ENCODE measurements around the gene BBIP1. TPM values are rescaled to one million over a fixed set of nuclear protein-coding genes. Genes with fewer than 3 reads are reported as not detected.

Gene BBIP1
- 10 to 100 TPM; 17.7 to 19.1 TPM for total RNA-seq

- DNase-seq, result no peak
- Histone ChIP-seq H3K4me1 (no peaks in the 10 kb centered on the region), H3K27me3 (no peaks in the 10 kb centered on the region), H3K9ac (ENCODE audit: low read depth in 2 of 2, low read length in 2 of 2) (peak within 1 kb of the TSS; percentile 85 to 98), H3K36me3 (no peaks in the 10 kb centered on the region), H3K4me3 (peak within 1 kb of the TSS; percentile 61), H3K27ac (peak within 1 kb of the TSS; percentile 92), H3K9me3 (no peaks in the 10 kb centered on the region)
- intact Hi-C loops (cut with DNase I), result no loop called here
- TF ChIP-seq CTCF (IDR thresholded peaks at IDR 0.05), result no peak
Measured at GRCh38 chr10:110918643-110919348, at the start of gene BBIP1. BBIP1 (minus strand) TSS chr10:110919180; CDS start chr10:110918157, 1,023 bp downstream.

GRCh38 chr10:110967645-110968044 is 48.7 kb upstream of the BBIP1 start:
- Histone ChIP-seq H3K4me1 (no peaks in the 10 kb centered on the region), H3K36me3 (no peaks in the 10 kb centered on the region), H3K27ac (no peak overlapping the region), H3K9me3 (no peaks in the 10 kb centered on the region), H3K27me3 (no peaks in the 10 kb centered on the region), H3K9ac (ENCODE audit: low read depth in 2 of 2, low read length in 2 of 2) (no peak overlapping the region), H3K4me3 (no peak overlapping the region)
- TF ChIP-seq CTCF (IDR thresholded peaks at IDR 0.05), result no peak
- intact Hi-C loops (cut with DNase I), result no loop called here
- DNase-seq, result no peak

- H3K9ac ChIP-seq (ENCODE audit: low read depth in 2 of 2, low read length in 2 of 2), result no peak overlapping the region
- no peak for TF ChIP-seq CTCF (IDR thresholded peaks at IDR 0.05)
- no peaks in the 10 kb centered on the region for H3K27me3 ChIP-seq
- no peaks in the 10 kb centered on the region for H3K9me3 ChIP-seq
- no peaks in the 10 kb centered on the region for H3K36me3 ChIP-seq
- H3K27ac ChIP-seq, result no peak overlapping the region
- H3K4me3 ChIP-seq, result no peak overlapping the region
- intact Hi-C loops (cut with DNase I), result no loop called here
- no peak for DNase-seq
- H3K4me1 ChIP-seq, result no peaks in the 10 kb centered on the region
Measured at GRCh38 chr10:110967009-110967630, 48.1 kb upstream of the BBIP1 start.

- intact Hi-C loops (cut with DNase I), result no loop called here
- no peak overlapping the region for H3K9ac ChIP-seq (ENCODE audit: low read depth in 2 of 2, low read length in 2 of 2)
- no peak for TF ChIP-seq CTCF (IDR thresholded peaks at IDR 0.05)
- H3K4me1 ChIP-seq, result no peaks in the 10 kb centered on the region
- no peak overlapping the region for H3K27ac ChIP-seq
- no peaks in the 10 kb centered on the region for H3K27me3 ChIP-seq
- DNase-seq, result no peak
- H3K4me3 ChIP-seq, result no peak overlapping the region
- no peaks in the 10 kb centered on the region for H3K9me3 ChIP-seq
- H3K36me3 ChIP-seq, result no peaks in the 10 kb centered on the region
Measured at GRCh38 chr10:110966146-110966545, 47.2 kb upstream of the BBIP1 start.

GRCh38 chr10:110965216-110965615 is 46.2 kb upstream of the BBIP1 start:
- no peak for DNase-seq
- no peaks in the 10 kb centered on the region for H3K27me3 ChIP-seq
- H3K4me1 ChIP-seq, result no peaks in the 10 kb centered on the region
- no peaks in the 10 kb centered on the region for H3K9me3 ChIP-seq
- no peaks in the 10 kb centered on the region for H3K36me3 ChIP-seq
- no peak for TF ChIP-seq CTCF (IDR thresholded peaks at IDR 0.05)
- H3K27ac ChIP-seq, result no peak overlapping the region
- H3K9ac ChIP-seq (ENCODE audit: low read depth in 2 of 2, low read length in 2 of 2), result no peak overlapping the region
- H3K4me3 ChIP-seq, result no peak overlapping the region
- intact Hi-C loops (cut with DNase I), result no loop called here

Data from colonic mucosa (tissue), 4 donors.